WTC11 (cell line): Measurements from ENCODE around the gene ARHGAP25. TPM values are rescaled to one million over a fixed set of nuclear protein-coding genes. Genes with fewer than 3 reads are reported as not detected.

ENCODE experiments used
- ATAC-seq: fragments of 200-7000 bp; cut with Tn5 transposase; 2 replicates; pipeline ENCODE4 v1.10.0; 2021; ENCODE audit warnings: mild to moderate bottlenecking, moderate library complexity
- CTCF ChIA-PET: fragments of 300-600 bp; sonication (Branson Sonifier 250); formaldehyde crosslinking; loops from one replicate; lab custom pipeline; 2021; ENCODE audit warnings: antibody characterized with exemption; lab: Charles Lee
- POLR2A ChIA-PET: fragments of 350-600 bp; sonication (Branson Sonifier 250); formaldehyde crosslinking; loops from one replicate; lab custom pipeline; 2021; ENCODE audit warnings: antibody characterized with exemption; lab: Charles Lee
- DNase-seq: peaks from one replicate; pipeline ENCODE4 v3.0.0; 2021; ENCODE audit warnings: low spot score
- H3K27ac Mint-ChIP-seq: 2 replicates; pipeline ENCODE4 v1.8.0; 2021; ENCODE audit warnings: mixed read lengths
- H3K27me3 Mint-ChIP-seq: 2 replicates; pipeline ENCODE4 v1.8.0; 2021; ENCODE audit warnings: low read depth, mild to moderate bottlenecking, moderate library complexity, mixed read lengths
- H3K36me3 Mint-ChIP-seq: 2 replicates; pipeline ENCODE4 v1.8.0; 2021; ENCODE audit warnings: mixed read lengths
- H3K4me1 Mint-ChIP-seq: 2 replicates; pipeline ENCODE4 v1.8.0; 2022; ENCODE audit warnings: mixed read lengths
- H3K4me3 Mint-ChIP-seq: 2 replicates; pipeline ENCODE4 v1.8.0; 2021; ENCODE audit warnings: mild to moderate bottlenecking, moderate library complexity, mixed read lengths
- H3K9me3 Mint-ChIP-seq: 2 replicates; pipeline ENCODE4 v1.8.0; 2021; ENCODE audit warnings: mixed read lengths
- CBFB ChIP-seq: sonication (generic); formaldehyde crosslinking; IDR thresholded peaks from 2 replicates; pipeline ENCODE4 v1.8.1; 2022; ENCODE audit warnings: mild to moderate bottlenecking, low read depth, missing genetic modification reagents
- ELF4 ChIP-seq: sonication (generic); formaldehyde crosslinking; IDR thresholded peaks from 2 replicates; pipeline ENCODE4 v1.8.1; 2022; ENCODE audit warnings: low read depth, mild to moderate bottlenecking, moderate library complexity, missing genetic modification reagents
- EMX1 ChIP-seq: fragments of 250-450 bp; sonication (Bioruptor Pico); IDR thresholded peaks from 2 replicates; pipeline ENCODE4 v1.8.0; 2021; ENCODE audit warnings: mild to moderate bottlenecking
- FOXJ3 ChIP-seq: sonication (generic); formaldehyde crosslinking; IDR thresholded peaks from 2 replicates; pipeline ENCODE4 v1.9.0; 2021; ENCODE audit warnings: missing genetic modification reagents, mild to moderate bottlenecking, borderline replicate concordance
- FOXK1 ChIP-seq: sonication (generic); formaldehyde crosslinking; IDR thresholded peaks from 2 replicates; pipeline ENCODE4 v1.8.0; 2022; ENCODE audit warnings: mild to moderate bottlenecking, moderate library complexity, missing genetic modification reagents
- GABPB1 ChIP-seq: sonication (generic); formaldehyde crosslinking; IDR thresholded peaks from 2 replicates; pipeline ENCODE4 v1.8.1; 2023; ENCODE audit warnings: mild to moderate bottlenecking, missing genetic modification reagents
- JAZF1 ChIP-seq: fragments of 250-450 bp; sonication (Bioruptor Pico); IDR thresholded peaks from 2 replicates; pipeline ENCODE4 v1.9.0; 2021; ENCODE audit warnings: moderate library complexity, mild to moderate bottlenecking, inconsistent platforms
- MXD4 ChIP-seq: fragments of 250-450 bp; sonication (Bioruptor Pico); IDR thresholded peaks from 2 replicates; pipeline ENCODE4 v1.8.0; 2021; ENCODE audit warnings: mild to moderate bottlenecking, moderate library complexity, borderline replicate concordance
- NR2C2 ChIP-seq: sonication (generic); formaldehyde crosslinking; IDR thresholded peaks from 2 replicates; pipeline ENCODE4 v1.8.0; 2022; ENCODE audit warnings: mild to moderate bottlenecking, missing genetic modification reagents
- RELA ChIP-seq: sonication (generic); formaldehyde crosslinking; IDR thresholded peaks from 2 replicates; pipeline ENCODE4 v1.8.1; 2022; ENCODE audit warnings: missing genetic modification reagents, mild to moderate bottlenecking, borderline replicate concordance
- RORB ChIP-seq: fragments of 250-450 bp; sonication (Bioruptor Pico); IDR thresholded peaks from 2 replicates; pipeline ENCODE4 v1.9.0; 2021; ENCODE audit warnings: mild to moderate bottlenecking
- SMAD3 ChIP-seq: sonication (generic); formaldehyde crosslinking; IDR thresholded peaks from 2 replicates; pipeline ENCODE4 v1.8.0; 2022; ENCODE audit warnings: missing genetic modification reagents, mild to moderate bottlenecking, borderline replicate concordance
- ZNF219 ChIP-seq: sonication (generic); formaldehyde crosslinking; IDR thresholded peaks from 2 replicates; pipeline ENCODE4 v1.8.0; 2023; ENCODE audit warnings: missing genetic modification reagents, mild to moderate bottlenecking, borderline replicate concordance
- ZNF232 ChIP-seq: sonication (generic); formaldehyde crosslinking; IDR thresholded peaks from 2 replicates; pipeline ENCODE4 v1.8.0; 2022; ENCODE audit warnings: mild to moderate bottlenecking, missing genetic modification reagents
- ZNF396 ChIP-seq: fragments of 250-450 bp; sonication (Bioruptor Pico); IDR thresholded peaks from 2 replicates; pipeline ENCODE4 v1.8.0; 2021; ENCODE audit warnings: mild to moderate bottlenecking, moderate library complexity, borderline replicate concordance
- total RNA-seq: library from RNA; stranded (reverse); gene quantifications from 3 replicates; pipeline ENCODE4 v1.2.3, GENCODE V29; 2021
- TF ChIP-seq, protein P1 (sequence below): sonication (generic); formaldehyde crosslinking; IDR thresholded peaks from 2 replicates; pipeline ENCODE4 v1.8.0; 2023; ENCODE audit warnings: mild to moderate bottlenecking, missing genetic modification reagents
- TF ChIP-seq, protein P2 (sequence below): sonication (generic); formaldehyde crosslinking; conservative IDR thresholded peaks from 2 replicates; pipeline ENCODE4 v1.8.1; 2023; ENCODE audit warnings: mild to moderate bottlenecking, low read depth, missing genetic modification reagents, moderate library complexity
- TF ChIP-seq, protein P3 (sequence below): fragments of 250-450 bp; sonication (Bioruptor Pico); IDR thresholded peaks from 2 replicates; pipeline ENCODE4 v1.9.0; 2021; ENCODE audit warnings: mild to moderate bottlenecking
- TF ChIP-seq, protein P4 (sequence below): sonication (generic); formaldehyde crosslinking; IDR thresholded peaks from 2 replicates; pipeline ENCODE4 v1.8.0; 2022; ENCODE audit warnings: missing genetic modification reagents
- TF ChIP-seq, protein P5 (sequence below): sonication (generic); formaldehyde crosslinking; IDR thresholded peaks from 2 replicates; pipeline ENCODE4 v1.8.1; 2023; ENCODE audit warnings: mild to moderate bottlenecking, missing genetic modification reagents, moderate library complexity
- TF ChIP-seq, protein P6 (sequence below): sonication (generic); formaldehyde crosslinking; IDR thresholded peaks from 2 replicates; pipeline ENCODE4 v1.8.1; 2023; ENCODE audit warnings: mild to moderate bottlenecking, missing genetic modification reagents

ARHGAP25 gene
- total RNA-seq, 1 experiment from 2014 or later, result 2.9 TPM

DNA sequence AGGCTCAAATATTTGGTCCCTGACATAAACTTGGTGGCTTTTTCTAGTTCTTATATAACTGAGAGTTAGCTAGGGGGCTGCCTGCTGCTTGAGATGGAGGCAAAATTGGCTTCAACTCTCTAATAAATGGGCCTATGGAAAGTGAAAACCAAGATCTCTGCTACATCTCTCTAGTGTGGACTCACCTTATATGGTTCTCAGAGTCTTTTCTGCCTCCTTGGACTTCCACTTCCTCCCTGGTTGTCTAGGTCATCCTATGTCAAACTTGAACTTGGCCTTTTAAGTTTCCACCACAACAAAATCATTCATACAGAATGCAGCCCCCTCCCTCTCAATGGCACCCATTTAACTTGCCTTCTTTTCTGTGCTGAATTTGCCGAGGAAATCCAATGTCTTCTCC, 23.9 kb upstream of the ARHGAP25 start:
- H3K36me3 Mint-ChIP-seq, result no peaks in the 10 kb centered on the region
- H3K27ac Mint-ChIP-seq, result no peak overlapping the region
- CTCF ChIA-PET, result interaction anchor here (1.0 to 2.5 kb wide), 5 partner anchors 11 to 247 kb away, joined by 3 to 26 read pairs (median 15); no protein-coding TSS in a partner anchor
- ATAC-seq, result no peak
- peaks cover 6% of the 10 kb centered on the region for H3K4me1 Mint-ChIP-seq
- POLR2A ChIA-PET, result no interaction called here
- no peak for DNase-seq
- no peaks in the 10 kb centered on the region for H3K27me3 Mint-ChIP-seq
- no peaks in the 10 kb centered on the region for H3K9me3 Mint-ChIP-seq
- no peak overlapping the region for H3K4me3 Mint-ChIP-seq
- TF ChIP-seq RORB (CRISPR knock-in tag) (no peak), EMX1 (CRISPR knock-in tag) (no peak)
- TF ChIP-seq, protein P1, sequence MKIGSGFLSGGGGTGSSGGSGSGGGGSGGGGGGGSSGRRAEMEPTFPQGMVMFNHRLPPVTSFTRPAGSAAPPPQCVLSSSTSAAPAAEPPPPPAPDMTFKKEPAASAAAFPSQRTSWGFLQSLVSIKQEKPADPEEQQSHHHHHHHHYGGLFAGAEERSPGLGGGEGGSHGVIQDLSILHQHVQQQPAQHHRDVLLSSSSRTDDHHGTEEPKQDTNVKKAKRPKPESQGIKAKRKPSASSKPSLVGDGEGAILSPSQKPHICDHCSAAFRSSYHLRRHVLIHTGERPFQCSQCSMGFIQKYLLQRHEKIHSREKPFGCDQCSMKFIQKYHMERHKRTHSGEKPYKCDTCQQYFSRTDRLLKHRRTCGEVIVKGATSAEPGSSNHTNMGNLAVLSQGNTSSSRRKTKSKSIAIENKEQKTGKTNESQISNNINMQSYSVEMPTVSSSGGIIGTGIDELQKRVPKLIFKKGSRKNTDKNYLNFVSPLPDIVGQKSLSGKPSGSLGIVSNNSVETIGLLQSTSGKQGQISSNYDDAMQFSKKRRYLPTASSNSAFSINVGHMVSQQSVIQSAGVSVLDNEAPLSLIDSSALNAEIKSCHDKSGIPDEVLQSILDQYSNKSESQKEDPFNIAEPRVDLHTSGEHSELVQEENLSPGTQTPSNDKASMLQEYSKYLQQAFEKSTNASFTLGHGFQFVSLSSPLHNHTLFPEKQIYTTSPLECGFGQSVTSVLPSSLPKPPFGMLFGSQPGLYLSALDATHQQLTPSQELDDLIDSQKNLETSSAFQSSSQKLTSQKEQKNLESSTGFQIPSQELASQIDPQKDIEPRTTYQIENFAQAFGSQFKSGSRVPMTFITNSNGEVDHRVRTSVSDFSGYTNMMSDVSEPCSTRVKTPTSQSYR, result no peak
- TF ChIP-seq, protein P2, sequence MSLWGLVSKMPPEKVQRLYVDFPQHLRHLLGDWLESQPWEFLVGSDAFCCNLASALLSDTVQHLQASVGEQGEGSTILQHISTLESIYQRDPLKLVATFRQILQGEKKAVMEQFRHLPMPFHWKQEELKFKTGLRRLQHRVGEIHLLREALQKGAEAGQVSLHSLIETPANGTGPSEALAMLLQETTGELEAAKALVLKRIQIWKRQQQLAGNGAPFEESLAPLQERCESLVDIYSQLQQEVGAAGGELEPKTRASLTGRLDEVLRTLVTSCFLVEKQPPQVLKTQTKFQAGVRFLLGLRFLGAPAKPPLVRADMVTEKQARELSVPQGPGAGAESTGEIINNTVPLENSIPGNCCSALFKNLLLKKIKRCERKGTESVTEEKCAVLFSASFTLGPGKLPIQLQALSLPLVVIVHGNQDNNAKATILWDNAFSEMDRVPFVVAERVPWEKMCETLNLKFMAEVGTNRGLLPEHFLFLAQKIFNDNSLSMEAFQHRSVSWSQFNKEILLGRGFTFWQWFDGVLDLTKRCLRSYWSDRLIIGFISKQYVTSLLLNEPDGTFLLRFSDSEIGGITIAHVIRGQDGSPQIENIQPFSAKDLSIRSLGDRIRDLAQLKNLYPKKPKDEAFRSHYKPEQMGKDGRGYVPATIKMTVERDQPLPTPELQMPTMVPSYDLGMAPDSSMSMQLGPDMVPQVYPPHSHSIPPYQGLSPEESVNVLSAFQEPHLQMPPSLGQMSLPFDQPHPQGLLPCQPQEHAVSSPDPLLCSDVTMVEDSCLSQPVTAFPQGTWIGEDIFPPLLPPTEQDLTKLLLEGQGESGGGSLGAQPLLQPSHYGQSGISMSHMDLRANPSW (CRISPR knock-in tag), result no peak
- TF ChIP-seq, protein P3, sequence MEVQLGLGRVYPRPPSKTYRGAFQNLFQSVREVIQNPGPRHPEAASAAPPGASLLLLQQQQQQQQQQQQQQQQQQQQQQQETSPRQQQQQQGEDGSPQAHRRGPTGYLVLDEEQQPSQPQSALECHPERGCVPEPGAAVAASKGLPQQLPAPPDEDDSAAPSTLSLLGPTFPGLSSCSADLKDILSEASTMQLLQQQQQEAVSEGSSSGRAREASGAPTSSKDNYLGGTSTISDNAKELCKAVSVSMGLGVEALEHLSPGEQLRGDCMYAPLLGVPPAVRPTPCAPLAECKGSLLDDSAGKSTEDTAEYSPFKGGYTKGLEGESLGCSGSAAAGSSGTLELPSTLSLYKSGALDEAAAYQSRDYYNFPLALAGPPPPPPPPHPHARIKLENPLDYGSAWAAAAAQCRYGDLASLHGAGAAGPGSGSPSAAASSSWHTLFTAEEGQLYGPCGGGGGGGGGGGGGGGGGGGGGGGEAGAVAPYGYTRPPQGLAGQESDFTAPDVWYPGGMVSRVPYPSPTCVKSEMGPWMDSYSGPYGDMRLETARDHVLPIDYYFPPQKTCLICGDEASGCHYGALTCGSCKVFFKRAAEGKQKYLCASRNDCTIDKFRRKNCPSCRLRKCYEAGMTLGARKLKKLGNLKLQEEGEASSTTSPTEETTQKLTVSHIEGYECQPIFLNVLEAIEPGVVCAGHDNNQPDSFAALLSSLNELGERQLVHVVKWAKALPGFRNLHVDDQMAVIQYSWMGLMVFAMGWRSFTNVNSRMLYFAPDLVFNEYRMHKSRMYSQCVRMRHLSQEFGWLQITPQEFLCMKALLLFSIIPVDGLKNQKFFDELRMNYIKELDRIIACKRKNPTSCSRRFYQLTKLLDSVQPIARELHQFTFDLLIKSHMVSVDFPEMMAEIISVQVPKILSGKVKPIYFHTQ (CRISPR knock-in tag), result no peak
- TF ChIP-seq, all 79 proteins: peak for 0

DNA sequence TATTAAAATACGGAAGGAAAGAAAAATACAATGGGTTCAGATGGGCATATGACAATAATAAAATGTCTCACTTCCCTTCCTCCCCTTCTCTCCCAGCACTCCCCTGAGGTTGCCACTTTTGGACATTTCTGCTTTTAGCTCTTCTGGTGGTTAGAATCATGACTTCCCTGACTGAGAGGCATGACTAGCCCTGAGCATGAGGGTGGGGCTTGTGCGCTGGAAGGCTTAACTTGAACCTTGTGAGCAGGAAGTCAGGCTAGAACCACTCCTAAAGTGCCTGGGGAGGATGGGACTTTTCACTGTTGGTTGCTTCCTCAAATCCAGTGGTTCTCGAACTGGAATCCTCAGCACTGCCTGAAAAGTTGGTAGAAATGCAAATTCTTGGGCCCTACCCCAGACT, 19.7 kb upstream of the ARHGAP25 start:
- no peak overlapping the region for H3K4me3 Mint-ChIP-seq
- H3K27ac Mint-ChIP-seq, result no peak overlapping the region
- ChIA-PET POLR2A (no interaction called here), CTCF (no interaction called here)
- no peaks in the 10 kb centered on the region for H3K36me3 Mint-ChIP-seq
- no peaks in the 10 kb centered on the region for H3K4me1 Mint-ChIP-seq
- no peaks in the 10 kb centered on the region for H3K27me3 Mint-ChIP-seq
- ATAC-seq, result no peak
- H3K9me3 Mint-ChIP-seq, result no peaks in the 10 kb centered on the region
- DNase-seq, result no peak
- no peak for TF ChIP-seq FOXK1
- TF ChIP-seq NR2C2 (CRISPR knock-in tag), result no peak
- TF ChIP-seq ZNF396 (CRISPR knock-in tag), result no peak
- TF ChIP-seq, protein P4, sequence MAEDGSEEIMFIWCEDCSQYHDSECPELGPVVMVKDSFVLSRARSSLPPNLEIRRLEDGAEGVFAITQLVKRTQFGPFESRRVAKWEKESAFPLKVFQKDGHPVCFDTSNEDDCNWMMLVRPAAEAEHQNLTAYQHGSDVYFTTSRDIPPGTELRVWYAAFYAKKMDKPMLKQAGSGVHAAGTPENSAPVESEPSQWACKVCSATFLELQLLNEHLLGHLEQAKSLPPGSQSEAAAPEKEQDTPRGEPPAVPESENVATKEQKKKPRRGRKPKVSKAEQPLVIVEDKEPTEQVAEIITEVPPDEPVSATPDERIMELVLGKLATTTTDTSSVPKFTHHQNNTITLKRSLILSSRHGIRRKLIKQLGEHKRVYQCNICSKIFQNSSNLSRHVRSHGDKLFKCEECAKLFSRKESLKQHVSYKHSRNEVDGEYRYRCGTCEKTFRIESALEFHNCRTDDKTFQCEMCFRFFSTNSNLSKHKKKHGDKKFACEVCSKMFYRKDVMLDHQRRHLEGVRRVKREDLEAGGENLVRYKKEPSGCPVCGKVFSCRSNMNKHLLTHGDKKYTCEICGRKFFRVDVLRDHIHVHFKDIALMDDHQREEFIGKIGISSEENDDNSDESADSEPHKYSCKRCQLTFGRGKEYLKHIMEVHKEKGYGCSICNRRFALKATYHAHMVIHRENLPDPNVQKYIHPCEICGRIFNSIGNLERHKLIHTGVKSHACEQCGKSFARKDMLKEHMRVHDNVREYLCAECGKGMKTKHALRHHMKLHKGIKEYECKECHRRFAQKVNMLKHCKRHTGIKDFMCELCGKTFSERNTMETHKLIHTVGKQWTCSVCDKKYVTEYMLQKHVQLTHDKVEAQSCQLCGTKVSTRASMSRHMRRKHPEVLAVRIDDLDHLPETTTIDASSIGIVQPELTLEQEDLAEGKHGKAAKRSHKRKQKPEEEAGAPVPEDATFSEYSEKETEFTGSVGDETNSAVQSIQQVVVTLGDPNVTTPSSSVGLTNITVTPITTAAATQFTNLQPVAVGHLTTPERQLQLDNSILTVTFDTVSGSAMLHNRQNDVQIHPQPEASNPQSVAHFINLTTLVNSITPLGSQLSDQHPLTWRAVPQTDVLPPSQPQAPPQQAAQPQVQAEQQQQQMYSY (CRISPR knock-in tag), result no peak
- TF ChIP-seq JAZF1 (CRISPR knock-in tag), result no peak
- TF ChIP-seq RELA (CRISPR knock-in tag), result no peak
- TF ChIP-seq SMAD3, result no peak
- TF ChIP-seq GABPB1 (CRISPR knock-in tag), result no peak
- TF ChIP-seq ZNF232, result no peak
- TF ChIP-seq, protein P5, sequence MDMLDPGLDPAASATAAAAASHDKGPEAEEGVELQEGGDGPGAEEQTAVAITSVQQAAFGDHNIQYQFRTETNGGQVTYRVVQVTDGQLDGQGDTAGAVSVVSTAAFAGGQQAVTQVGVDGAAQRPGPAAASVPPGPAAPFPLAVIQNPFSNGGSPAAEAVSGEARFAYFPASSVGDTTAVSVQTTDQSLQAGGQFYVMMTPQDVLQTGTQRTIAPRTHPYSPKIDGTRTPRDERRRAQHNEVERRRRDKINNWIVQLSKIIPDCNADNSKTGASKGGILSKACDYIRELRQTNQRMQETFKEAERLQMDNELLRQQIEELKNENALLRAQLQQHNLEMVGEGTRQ (CRISPR knock-in tag), result no peak
- TF ChIP-seq CBFB, result no peak
- TF ChIP-seq ELF4, result no peak
- TF ChIP-seq, protein P6, sequence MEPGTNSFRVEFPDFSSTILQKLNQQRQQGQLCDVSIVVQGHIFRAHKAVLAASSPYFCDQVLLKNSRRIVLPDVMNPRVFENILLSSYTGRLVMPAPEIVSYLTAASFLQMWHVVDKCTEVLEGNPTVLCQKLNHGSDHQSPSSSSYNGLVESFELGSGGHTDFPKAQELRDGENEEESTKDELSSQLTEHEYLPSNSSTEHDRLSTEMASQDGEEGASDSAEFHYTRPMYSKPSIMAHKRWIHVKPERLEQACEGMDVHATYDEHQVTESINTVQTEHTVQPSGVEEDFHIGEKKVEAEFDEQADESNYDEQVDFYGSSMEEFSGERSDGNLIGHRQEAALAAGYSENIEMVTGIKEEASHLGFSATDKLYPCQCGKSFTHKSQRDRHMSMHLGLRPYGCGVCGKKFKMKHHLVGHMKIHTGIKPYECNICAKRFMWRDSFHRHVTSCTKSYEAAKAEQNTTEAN (CRISPR knock-in tag), result no peak
- TF ChIP-seq MXD4 (CRISPR knock-in tag), result no peak
- TF ChIP-seq ZNF219 (CRISPR knock-in tag), result no peak
- no peak for TF ChIP-seq FOXJ3 (CRISPR knock-in tag)
